CD4-positive, alpha-beta T cell treated with Interleukin-15 for 4 hours (primary cell): ENCODE results near the gene ECE2.
A peak's percentile ranks its signal among the peaks of the same experiment; 100 is the strongest.

ENCODE experiments used
- DNase-seq: peaks from one replicate; pipeline ENCODE4 v3.0.0-alpha.2; 2020; ENCODE audit warnings: low spot score

Gene ECE2

DNA sequence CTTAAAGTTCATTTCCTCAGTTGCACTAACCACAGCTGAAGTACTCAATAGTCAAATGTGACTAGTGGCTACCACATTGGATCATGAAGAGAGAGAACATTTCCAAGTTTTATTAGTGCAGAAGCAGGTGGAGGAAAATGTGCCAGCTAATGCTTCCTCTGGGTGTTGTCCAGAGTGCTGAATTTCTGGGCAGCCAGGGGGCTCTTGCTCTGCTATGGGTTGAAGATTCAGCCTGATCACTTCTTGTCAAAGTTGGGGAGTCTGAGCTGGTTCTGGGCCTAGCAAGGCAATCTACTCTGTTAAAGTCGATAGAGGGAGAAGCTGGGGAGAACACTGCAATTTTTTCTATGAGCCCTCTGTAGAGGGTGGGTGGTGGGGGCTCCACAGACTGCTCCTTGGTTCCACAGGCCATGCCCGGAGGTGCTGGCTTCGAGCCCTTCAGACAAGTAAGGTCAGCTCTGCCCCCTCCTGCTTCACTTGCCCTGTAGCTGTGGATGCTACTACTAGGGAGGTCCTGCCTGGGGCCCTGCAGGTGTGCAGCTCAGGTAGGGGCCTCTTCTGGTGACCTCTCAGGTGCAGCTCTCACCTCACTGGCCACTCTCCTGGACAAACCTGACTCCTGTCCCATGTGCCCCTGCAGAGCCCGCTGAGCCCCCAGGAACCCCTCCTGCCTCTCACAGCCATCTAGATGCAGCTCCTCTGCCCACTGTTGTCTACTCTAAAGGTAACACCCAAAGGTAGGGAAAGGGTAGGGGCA is 35.3 kb upstream of the ECE2 start:
- DNase-seq = no peak

DNA sequence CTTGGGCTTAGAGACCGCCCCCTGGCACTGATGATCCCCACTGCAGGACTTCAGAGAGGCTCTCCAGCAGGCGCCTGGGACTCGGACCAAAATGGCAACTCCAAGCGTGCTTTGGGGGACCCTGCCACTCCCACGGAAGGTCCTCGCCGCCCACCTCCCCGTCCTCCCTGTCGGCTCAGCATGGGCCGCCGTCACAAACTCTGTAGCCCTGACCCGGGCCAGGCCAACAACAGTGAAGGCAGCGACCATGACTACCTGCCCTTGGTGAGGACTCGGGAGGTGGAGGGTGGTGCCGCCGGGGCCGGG is 34.7 kb upstream of the ECE2 start:
- DNase-seq = no peak

GRCh38 chr3:184241447-184242296 is 34.1 kb upstream of the ECE2 start:
- DNase-seq = no peak

- DNase-seq = no peak
These were observed 33.5 kb upstream of the ECE2 start for GRCh38 chr3:184242297-184242685.

DNA sequence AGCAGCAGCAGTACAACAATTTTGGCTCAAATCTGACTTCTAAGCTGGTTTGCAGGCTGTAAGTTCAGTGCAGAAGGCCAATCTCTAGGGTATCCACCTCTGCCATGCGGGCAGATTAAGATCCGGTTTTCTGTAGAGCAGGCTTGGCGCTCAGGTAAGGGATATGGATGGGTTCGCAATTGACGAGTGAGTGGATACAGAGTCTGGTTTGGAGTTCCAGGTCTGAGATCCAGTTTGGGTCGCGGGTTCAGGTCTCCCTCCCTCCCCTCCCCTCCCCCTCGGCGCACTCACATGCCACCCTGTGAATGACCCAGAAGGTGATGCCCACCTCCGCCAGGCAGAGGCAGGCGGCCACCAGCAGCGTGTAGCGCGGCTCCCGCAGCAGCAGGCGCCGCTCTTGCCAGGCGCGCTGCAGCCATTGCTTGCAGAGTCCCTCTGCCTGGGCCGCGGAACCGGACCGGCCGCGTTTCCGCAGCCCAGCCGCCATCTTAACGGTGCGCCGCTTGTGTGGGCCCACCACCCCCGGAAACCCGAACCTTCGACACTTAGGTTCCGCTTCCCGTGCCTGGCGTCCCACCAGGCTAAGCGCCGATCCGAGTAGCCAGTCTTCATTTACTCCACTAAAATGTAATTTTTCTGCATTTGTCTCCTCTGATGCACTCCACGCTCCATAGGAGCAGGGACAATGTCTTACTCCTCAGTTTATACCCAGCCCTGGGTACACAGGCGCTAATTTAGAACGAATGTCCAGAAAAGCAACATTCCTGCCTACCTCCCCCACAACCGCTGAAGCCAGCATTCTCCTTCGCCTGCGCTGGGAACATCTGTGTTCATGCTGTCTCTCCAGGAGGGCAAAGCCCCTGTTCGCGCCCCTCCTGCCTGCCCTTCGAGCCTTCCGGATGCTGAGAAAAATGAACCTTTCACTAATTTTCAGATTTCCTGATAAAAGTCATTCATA is 27.1 kb upstream of the ECE2 start, which contains the start of gene ALG3:
Gene ALG3, minus strand, starts transcription at position 509 of the 958 bp plus-strand sequence. Its CDS starts 22 bp downstream, at position 487.
- DNase-seq = peak; percentile 88

DNA sequence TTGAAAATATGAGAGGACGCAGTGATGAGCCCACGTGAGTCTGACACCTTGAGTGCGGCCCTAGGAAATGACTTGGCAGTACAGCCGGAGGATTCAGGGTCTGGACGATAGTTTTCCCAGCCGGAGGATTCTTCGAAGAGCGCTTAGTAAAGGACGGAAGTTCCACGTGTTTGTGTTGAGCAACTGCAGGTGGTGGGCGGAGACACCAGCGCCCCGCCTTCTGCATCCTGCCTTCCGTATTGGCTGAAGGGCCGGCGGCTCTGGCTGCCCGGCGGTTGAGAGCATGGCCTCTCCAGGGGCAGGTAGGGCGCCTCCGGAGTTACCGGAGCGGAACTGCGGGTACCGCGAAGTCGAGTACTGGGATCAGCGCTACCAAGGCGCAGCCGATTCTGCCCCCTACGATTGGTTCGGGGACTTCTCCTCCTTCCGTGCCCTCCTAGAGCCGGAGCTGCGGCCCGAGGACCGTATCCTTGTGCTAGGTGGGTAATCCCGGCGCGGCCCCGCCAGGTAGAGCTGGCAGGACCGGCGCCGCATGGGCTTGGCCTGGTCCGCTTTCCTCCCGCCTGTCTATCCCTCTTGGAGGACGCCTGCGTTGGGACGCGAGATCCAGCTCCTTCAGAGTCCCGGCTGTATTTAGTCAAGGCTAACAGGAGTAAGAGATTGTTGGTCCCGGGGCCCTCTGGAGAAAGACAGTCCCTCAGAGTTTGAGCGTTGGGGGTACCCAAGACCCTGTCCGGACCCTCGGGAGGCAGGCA is 26.2 kb upstream of the ECE2 start, which contains the start of gene EEF1AKMT4:
Gene EEF1AKMT4, plus strand, starts transcription at position 261 of the 755 bp plus-strand sequence. Its CDS starts 23 bp downstream, at position 284.
- peak; percentile 97 for DNase-seq

GRCh38 chr3:184250167-184250828 is 25.5 kb upstream of the ECE2 start:
- peak; percentile 92 for DNase-seq

- no peak for DNase-seq
These were observed 20.4 kb upstream of the ECE2 start for GRCh38 chr3:184255291-184256039.

GRCh38 chr3:184257083-184257915 is 18.5 kb upstream of the ECE2 start:
- DNase-seq = no peak

- DNase-seq = no peak
These were observed 16.9 kb upstream of the ECE2 start for GRCh38 chr3:184258926-184259325.

DNA sequence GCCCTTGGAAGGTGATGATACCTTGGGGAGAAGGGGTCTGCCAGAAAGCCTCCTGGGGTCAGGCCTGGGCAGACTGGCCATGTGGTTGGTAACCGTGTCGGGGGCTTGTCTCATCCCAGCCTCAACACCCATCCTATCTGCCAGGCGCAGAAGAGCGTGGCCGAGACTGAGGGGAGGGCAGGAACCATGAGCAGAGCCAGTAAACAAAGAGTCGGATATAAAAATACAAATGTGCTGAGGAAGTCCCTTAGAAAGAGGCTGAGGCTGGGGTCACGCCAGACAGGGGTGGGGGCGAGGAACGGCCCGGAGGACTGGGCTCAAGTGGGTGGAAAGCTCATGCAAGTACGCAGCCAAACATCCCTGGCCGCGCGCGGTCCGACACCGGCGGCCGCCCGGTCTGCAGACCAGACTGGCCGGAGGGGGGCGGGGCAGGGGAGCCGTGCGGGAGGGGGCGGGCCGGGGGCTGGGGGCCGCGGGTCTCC is 16.4 kb upstream of the ECE2 start:
- DNase-seq = no peak

DNA sequence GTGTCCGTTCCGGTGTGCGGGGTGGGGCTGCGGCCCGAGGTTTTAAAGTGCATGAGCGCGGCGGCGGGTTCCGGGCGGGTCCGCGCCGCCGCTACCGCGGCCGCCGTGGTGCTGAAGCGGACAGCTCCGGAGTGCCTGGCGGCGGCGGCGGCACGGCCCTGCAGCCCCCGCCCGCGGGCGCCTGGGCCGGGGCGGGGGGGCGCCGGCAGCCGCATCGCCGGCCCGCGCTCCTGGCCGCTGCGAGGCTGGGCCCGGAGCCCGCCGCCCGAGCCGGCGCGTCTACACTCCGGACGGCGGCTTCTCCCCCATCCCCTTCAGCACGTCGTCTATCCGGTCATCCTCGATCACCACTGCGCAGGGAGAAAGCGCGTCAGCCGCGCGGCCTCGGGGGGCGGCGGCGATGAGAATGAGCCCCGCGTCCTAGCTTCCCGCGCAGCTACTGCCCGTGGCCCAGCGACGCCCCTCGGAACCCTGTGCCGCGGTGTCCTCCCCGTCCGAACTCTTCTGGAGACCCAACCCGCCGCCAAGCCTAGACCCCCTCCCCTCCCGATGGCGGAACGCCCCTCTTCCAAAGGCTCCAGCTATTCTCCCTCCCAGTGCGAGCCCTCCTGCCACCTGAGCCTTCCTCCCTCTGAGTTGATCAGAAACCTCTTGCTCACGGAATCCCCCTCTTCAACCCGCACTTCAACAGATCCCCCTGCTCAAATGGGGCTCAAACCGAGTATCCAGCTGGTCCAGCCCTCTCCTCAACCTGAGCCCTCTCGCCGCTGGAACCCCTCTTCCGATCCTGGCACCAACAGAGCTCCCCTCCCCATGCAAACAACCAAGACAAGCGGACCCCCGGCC is 15.7 kb upstream of the ECE2 start:
- peak; percentile 25 for DNase-seq

DNA sequence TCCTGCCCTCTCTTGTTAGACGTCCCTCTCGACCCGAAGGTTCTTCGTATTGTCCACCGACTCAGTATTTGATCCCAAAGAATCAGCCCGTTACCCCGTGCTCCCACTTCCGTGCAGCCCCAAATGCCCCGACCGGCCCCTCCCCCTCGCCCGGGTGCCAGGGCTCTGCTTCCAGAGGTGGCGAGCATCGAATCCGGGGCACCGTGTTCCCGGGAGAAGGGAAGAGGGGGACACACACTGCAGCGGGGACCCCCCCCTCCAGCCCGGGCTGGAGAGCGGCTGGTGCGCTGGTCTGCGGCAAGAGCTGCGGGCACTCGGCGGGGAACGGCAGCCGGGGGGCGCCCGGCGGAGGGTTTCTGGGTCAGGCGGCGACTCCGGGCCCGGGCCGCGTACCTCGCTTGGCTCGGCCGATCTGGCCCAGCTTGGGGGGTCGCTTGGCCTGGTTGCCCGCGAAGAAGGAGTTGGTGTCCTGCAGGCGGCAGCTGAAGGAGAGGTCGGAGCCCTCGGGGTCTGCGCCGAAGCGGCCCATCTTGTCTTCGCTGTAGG is 15.0 kb upstream of the ECE2 start:
- no peak for DNase-seq

DNA sequence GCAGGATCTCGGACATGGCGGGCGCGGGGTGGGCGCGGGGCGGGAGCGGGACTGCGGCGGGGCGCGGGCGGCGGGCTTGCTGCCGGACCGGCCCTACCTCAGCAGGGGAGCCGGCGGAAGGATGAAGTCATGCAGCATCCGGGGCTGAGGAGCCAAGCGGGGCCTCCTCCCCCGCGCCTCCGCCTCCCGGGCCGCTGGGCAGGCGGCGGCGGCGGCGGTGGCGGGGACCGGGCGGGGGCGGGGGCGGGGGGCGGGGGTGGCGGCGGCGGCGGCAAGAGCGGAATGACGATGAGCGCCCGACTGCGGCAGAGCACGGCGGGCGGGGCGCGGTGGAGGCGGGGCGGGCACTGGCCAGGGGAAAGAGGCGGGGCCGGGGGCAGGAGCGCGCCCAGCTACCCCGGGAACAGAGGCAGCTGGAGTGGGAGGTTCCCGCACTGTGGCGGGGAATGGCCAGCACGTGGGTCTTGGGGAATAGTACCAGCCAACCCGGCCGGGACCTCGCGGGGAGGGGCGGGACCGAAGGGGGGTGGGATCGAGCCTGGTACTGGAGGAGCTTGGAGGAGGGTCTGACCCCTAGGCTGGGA is 14.5 kb upstream of the ECE2 start, which contains the start of gene CAMK2N2:
Gene CAMK2N2, minus strand, starts transcription at position 284 of the 584 bp plus-strand sequence. Its CDS starts 268 bp downstream, at position 16.
- peak; percentile 43 for DNase-seq

GRCh38 chr3:184261854-184262763 is 13.7 kb upstream of the ECE2 start:
- DNase-seq = no peak

DNA sequence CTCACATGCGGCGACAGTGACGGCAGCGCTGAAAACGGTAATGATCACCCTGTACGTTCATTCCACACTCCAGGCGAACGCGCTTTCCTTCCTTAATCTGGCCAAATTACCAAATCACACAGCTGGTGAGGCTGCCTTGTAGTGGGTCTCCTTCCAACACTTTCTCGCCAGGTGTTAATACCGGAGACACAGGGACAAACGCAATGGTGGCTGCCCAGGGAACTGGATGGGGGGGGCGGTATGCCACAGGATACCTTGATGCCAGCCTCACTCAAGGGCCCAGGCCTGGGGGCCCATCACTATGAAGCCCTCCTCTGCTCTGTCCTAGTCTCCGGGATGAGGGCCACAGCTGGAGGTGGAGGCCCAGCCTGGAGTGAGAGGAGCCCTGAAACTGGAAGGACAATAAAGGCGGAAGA is 13.1 kb upstream of the ECE2 start:
- DNase-seq = no peak
